PFSK-1 (cell line): ENCODE results near the gene CPPED1.

ENCODE experiments used
- FOXP2 ChIP-seq: optimal IDR thresholded peaks from 2 replicates; pipeline ENCODE3; 2011; ENCODE audit warnings: borderline replicate concordance, control low read depth, inconsistent platforms; ENCODE audit not compliant: insufficient read depth; ENCODE audit errors: extremely low read length, extremely low read depth
- POLR2AphosphoS5 ChIP-seq: IDR thresholded peaks from 2 replicates; pipeline ENCODE4 v1.6.1; 2012; ENCODE audit warnings: low read depth, mild to moderate bottlenecking, control low read depth, low read length, moderate library complexity
- SIN3A ChIP-seq: IDR thresholded peaks from 2 replicates; pipeline ENCODE4 v1.6.1; 2012; ENCODE audit warnings: mild to moderate bottlenecking, low read length, moderate library complexity, borderline replicate concordance; ENCODE audit not compliant: insufficient read depth
- TAF1 ChIP-seq: IDR thresholded peaks from 2 replicates; pipeline ENCODE4 v1.6.1; 2012; ENCODE audit warnings: low read length, control low read depth, borderline replicate concordance; ENCODE audit not compliant: insufficient read depth
- TF ChIP-seq, protein P1 (sequence below), 2 experiments: IDR thresholded peaks; 2 replicates each; pipeline versions ENCODE4 v1.6.1 to v1.8.0; 2011 to 2012; ENCODE audit warnings: low read depth in 2 of 2, low read length in 2 of 2, control low read depth in 1 of 2, inconsistent platforms in 1 of 2, mild to moderate bottlenecking in 1 of 2, moderate library complexity in 1 of 2; ENCODE audit not compliant: insufficient read depth in 1 of 2

Gene CPPED1

GRCh38 chr16:12721841-12722421, 81.8 kb downstream of the CPPED1 start:
- TF ChIP-seq FOXP2: no peak
- no peak for TF ChIP-seq TAF1
- no peak for TF ChIP-seq SIN3A
- TF ChIP-seq, protein P1, sequence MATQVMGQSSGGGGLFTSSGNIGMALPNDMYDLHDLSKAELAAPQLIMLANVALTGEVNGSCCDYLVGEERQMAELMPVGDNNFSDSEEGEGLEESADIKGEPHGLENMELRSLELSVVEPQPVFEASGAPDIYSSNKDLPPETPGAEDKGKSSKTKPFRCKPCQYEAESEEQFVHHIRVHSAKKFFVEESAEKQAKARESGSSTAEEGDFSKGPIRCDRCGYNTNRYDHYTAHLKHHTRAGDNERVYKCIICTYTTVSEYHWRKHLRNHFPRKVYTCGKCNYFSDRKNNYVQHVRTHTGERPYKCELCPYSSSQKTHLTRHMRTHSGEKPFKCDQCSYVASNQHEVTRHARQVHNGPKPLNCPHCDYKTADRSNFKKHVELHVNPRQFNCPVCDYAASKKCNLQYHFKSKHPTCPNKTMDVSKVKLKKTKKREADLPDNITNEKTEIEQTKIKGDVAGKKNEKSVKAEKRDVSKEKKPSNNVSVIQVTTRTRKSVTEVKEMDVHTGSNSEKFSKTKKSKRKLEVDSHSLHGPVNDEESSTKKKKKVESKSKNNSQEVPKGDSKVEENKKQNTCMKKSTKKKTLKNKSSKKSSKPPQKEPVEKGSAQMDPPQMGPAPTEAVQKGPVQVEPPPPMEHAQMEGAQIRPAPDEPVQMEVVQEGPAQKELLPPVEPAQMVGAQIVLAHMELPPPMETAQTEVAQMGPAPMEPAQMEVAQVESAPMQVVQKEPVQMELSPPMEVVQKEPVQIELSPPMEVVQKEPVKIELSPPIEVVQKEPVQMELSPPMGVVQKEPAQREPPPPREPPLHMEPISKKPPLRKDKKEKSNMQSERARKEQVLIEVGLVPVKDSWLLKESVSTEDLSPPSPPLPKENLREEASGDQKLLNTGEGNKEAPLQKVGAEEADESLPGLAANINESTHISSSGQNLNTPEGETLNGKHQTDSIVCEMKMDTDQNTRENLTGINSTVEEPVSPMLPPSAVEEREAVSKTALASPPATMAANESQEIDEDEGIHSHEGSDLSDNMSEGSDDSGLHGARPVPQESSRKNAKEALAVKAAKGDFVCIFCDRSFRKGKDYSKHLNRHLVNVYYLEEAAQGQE (IDR thresholded peaks at IDR 0.05; ENCODE audit: insufficient read depth in 1 of 2, low read depth in 2 of 2, low read length in 2 of 2): no peak
- no peak for TF ChIP-seq POLR2AphosphoS5

DNA sequence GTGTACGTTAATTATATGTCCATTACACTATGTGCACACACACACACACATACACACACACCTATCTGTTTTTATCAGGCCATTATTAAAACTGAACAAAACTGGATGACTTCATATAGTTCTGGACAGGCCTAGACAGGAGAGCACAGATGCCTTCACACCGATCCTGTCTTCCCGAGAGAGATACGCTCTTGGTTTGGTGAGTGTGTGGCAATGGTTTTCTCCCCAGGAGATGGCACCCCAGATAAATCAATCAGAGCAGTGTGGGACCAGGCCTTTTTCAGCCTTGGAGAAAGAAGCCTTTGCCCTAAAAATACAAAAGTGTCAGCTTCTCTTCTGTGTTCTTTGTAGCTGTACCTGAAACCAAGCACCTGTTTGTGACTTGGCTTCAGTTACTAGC, 83.7 kb downstream of the CPPED1 start:
- TF ChIP-seq FOXP2 (no peak), POLR2AphosphoS5 (no peak), SIN3A (no peak), TAF1 (no peak)
- TF ChIP-seq, protein P1 (IDR thresholded peaks at IDR 0.05; ENCODE audit: insufficient read depth in 1 of 2, low read depth in 2 of 2, low read length in 2 of 2): no peak

- TF ChIP-seq TAF1 (no peak), FOXP2 (no peak), POLR2AphosphoS5 (no peak), SIN3A (no peak)
- TF ChIP-seq, protein P1 (IDR thresholded peaks at IDR 0.05; ENCODE audit: insufficient read depth in 1 of 2, low read depth in 2 of 2, low read length in 2 of 2): no peak
Measured at GRCh38 chr16:12716658-12717057, 87.0 kb downstream of the CPPED1 start.

DNA sequence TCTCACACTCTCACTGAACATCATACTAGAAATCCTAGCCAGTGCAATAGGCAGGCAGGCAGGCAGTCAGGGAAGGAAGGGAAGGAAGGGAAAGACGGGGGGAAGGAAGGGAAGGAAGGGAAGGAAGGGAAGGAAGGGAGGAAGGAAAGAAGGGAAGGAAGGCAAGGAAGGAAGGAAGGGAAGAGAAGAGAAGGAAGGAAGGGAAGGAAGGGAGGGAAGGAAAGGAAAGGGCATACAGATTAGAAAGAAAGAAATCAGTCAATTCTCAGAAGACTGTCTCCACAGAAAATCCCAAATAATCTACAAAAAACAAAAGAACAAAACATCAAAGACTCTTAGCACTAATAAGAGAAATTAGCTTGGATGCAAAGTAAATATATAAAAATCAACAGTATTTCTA, 93.9 kb downstream of the CPPED1 start:
- TF ChIP-seq TAF1 (no peak), FOXP2 (no peak), POLR2AphosphoS5 (no peak), SIN3A (no peak)
- TF ChIP-seq, protein P1 (IDR thresholded peaks at IDR 0.05; ENCODE audit: insufficient read depth in 1 of 2, low read depth in 2 of 2, low read length in 2 of 2): no peak

DNA sequence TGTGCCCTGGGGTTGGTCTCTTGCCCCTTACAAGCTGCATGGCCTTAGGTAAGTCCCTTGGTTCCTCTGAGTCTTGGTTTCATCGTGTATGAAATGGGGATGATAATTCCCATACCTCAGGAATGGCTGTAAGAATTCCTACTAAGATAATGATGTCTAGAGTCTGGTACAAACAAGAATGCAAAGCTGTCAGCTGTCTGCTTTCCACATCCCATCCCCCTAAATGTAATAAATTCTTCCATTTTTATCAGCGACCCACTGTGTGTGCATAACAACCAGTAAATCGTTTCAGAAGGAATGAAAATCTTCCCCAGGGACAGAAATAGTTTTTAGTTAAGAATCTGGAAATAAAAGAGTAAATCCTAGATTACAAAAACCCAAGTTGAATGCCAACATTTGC, 95.4 kb downstream of the CPPED1 start:
- TF ChIP-seq FOXP2 (no peak), POLR2AphosphoS5 (no peak), SIN3A (no peak), TAF1 (no peak)
- TF ChIP-seq, protein P1 (IDR thresholded peaks at IDR 0.05; ENCODE audit: insufficient read depth in 1 of 2, low read depth in 2 of 2, low read length in 2 of 2): no peak
